GM21360 (cell line): ENCODE results near the gene RHBDD1.

Experiments
- ATAC-seq: cut with Tn5 transposase; IDR thresholded peaks from one replicate; pipeline ENCODE4 v1.9.1; 2021; ENCODE audit warnings: mild to moderate bottlenecking, moderate library complexity; ENCODE audit not compliant: unreplicated experiment

The RHBDD1 gene

GRCh38 chr2:226883296-226883795 lies 47.5 kb downstream of the RHBDD1 start:
- no peak for ATAC-seq

- no peak for ATAC-seq
Observed at GRCh38 chr2:226884166-226884565, 48.3 kb downstream of the RHBDD1 start.

- ATAC-seq, result no peak
Observed at GRCh38 chr2:226885769-226886435, 50.0 kb downstream of the RHBDD1 start.

- ATAC-seq, result no peak
Observed at GRCh38 chr2:226887940-226888339, 52.1 kb downstream of the RHBDD1 start.

GRCh38 chr2:226888378-226888965 lies 52.6 kb downstream of the RHBDD1 start:
- no peak for ATAC-seq

GRCh38 chr2:226888971-226889370 lies 53.1 kb downstream of the RHBDD1 start:
- ATAC-seq, result no peak

- no peak for ATAC-seq
Observed at GRCh38 chr2:226890286-226890685, 54.4 kb downstream of the RHBDD1 start.

GRCh38 chr2:226891780-226892590 lies 56.1 kb downstream of the RHBDD1 start:
- no peak for ATAC-seq

GRCh38 chr2:226892729-226893128 lies 56.9 kb downstream of the RHBDD1 start:
- no peak for ATAC-seq

GRCh38 chr2:226893216-226893615 lies 57.4 kb downstream of the RHBDD1 start:
- no peak for ATAC-seq

- ATAC-seq, result no peak
Observed at GRCh38 chr2:226894752-226895151, 58.9 kb downstream of the RHBDD1 start.

- ATAC-seq, result no peak
Observed at GRCh38 chr2:226895579-226895978, 59.7 kb downstream of the RHBDD1 start.

- no peak for ATAC-seq
Observed at GRCh38 chr2:226898121-226898520, 62.3 kb downstream of the RHBDD1 start.

GRCh38 chr2:226898897-226899296 lies 63.0 kb downstream of the RHBDD1 start:
- no peak for ATAC-seq

- no peak for ATAC-seq
Observed at GRCh38 chr2:226902041-226902966, 66.5 kb downstream of the RHBDD1 start.

GRCh38 chr2:226903179-226903578 lies 67.3 kb downstream of the RHBDD1 start:
- ATAC-seq, result no peak

- peak; percentile 36 for ATAC-seq
Observed at GRCh38 chr2:226904592-226904991, 68.7 kb downstream of the RHBDD1 start.

GRCh38 chr2:226905718-226906117 lies 69.9 kb downstream of the RHBDD1 start:
- ATAC-seq, result peak; percentile 23

GRCh38 chr2:226906163-226906693 lies 70.4 kb downstream of the RHBDD1 start:
- peak; percentile 75 for ATAC-seq

GRCh38 chr2:226909126-226909525 lies 73.3 kb downstream of the RHBDD1 start:
- ATAC-seq, result no peak
